BJ (cell line): Measurements from ENCODE around the gene RPL10. TPM values are rescaled to one million over a fixed set of nuclear protein-coding genes. Genes with fewer than 3 reads are reported as not detected.

ENCODE experiments used
- CTCF ChIA-PET: fragments of 350-600 bp; formaldehyde crosslinking; extraction: SDS; loops from one replicate; lab custom pipeline; 2021; ENCODE audit warnings: antibody characterized with exemption, inconsistent platforms; lab: Yijun Ruan, JAX
- POLR2A ChIA-PET: fragments of 300-600 bp; sonication (Branson Sonifier 250); formaldehyde crosslinking; extraction: SDS; loops from one replicate; lab custom pipeline; 2021; ENCODE audit warnings: antibody characterized with exemption; lab: Charles Lee
- DNase-seq: peaks from one replicate; pipeline ENCODE4 v3.0.0-alpha.2; 2011; ENCODE audit warnings: low read depth
- H3K27me3 ChIP-seq: 2 replicates; pipeline ENCODE4 v1.6.0; 2011; ENCODE audit warnings: low read length; ENCODE audit not compliant: control insufficient read depth, insufficient read depth
- H3K36me3 ChIP-seq: 2 replicates; pipeline ENCODE4 v1.5.1; 2011; ENCODE audit warnings: low read length; ENCODE audit not compliant: control insufficient read depth, insufficient read depth
- H3K4me3 ChIP-seq: 2 replicates; pipeline ENCODE4 v1.5.1; 2011; ENCODE audit warnings: low read depth, mild to moderate bottlenecking, control low read depth, low read length
- polyA plus RNA-seq: library from polyadenylated mRNA; depleted of rRNA; stranded (reverse); fragments of >200 nt; gene quantifications from 2 replicates; pipeline ENCODE4 v1.2.3, GENCODE V29; 2011; rRNA removed
- small RNA-seq: library from RNA; depleted of rRNA; stranded (forward); fragments of <200 nt; gene quantifications from one replicate; pipeline ENCODE3, GENCODE V24; 2012; ENCODE audit warnings: low replicate concordance, low read depth; ENCODE audit not compliant: insufficient read length
- TF ChIP-seq, protein P1 (sequence below): IDR thresholded peaks from 2 replicates; pipeline ENCODE4 v1.5.1; 2011; ENCODE audit warnings: low read depth, mild to moderate bottlenecking, control low read depth, inconsistent platforms, low read length, moderate library complexity; ENCODE audit not compliant: insufficient read depth

The RPL10 gene
- polyA plus RNA-seq, 1 experiment = 7,037 TPM

GRCh38 chrX:154449618-154450017 is 51.4 kb downstream of the RPL10 start:
- TF ChIP-seq, protein P1, sequence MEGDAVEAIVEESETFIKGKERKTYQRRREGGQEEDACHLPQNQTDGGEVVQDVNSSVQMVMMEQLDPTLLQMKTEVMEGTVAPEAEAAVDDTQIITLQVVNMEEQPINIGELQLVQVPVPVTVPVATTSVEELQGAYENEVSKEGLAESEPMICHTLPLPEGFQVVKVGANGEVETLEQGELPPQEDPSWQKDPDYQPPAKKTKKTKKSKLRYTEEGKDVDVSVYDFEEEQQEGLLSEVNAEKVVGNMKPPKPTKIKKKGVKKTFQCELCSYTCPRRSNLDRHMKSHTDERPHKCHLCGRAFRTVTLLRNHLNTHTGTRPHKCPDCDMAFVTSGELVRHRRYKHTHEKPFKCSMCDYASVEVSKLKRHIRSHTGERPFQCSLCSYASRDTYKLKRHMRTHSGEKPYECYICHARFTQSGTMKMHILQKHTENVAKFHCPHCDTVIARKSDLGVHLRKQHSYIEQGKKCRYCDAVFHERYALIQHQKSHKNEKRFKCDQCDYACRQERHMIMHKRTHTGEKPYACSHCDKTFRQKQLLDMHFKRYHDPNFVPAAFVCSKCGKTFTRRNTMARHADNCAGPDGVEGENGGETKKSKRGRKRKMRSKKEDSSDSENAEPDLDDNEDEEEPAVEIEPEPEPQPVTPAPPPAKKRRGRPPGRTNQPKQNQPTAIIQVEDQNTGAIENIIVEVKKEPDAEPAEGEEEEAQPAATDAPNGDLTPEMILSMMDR = no peak
- Histone ChIP-seq H3K4me3 (no peak overlapping the region), H3K27me3 (no peaks in the 10 kb centered on the region), H3K36me3 (peaks cover 16% of the 10 kb centered on the region)
- CTCF ChIA-PET = no interaction called here
- POLR2A ChIA-PET = no interaction called here
- DNase-seq = no peak

DNA sequence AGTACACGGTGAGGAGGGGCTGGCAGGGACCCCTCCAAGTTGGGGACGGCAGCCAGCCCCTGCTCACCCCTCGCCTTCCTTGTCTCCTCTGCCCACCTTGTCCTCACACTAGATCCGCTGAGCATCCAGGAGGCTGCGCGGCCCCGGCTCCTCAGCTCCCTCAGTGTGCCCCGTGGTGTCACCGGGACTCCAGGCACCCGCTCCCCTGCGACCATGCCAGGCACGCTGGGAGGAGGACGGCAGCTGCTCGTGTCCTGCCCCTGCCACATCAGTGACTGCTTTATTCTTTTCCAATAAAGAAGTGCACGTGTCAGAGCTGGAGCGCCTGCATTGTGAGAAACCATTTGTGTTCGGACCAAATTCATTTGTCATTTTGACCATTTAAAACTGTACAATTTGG is 52.1 kb downstream of the RPL10 start:
- H3K4me3 ChIP-seq = no peak overlapping the region
- CTCF ChIA-PET = no interaction called here
- DNase-seq = no peak
- H3K36me3 ChIP-seq = peaks cover 16% of the 10 kb centered on the region
- POLR2A ChIA-PET = no interaction called here
- TF ChIP-seq, protein P1 = no peak
- H3K27me3 ChIP-seq = no peaks in the 10 kb centered on the region

Small RNA genes lying within 50 kb of the gene (small RNA-seq; reads per million reads assigned to genes)
- gene MIR6858 (not detected), gene SNORA70 (not detected)

Other genes with a start within 250 kb of the RPL10 start
- gene OPN1MW, start 215.8 kb upstream of the RPL10 start, polyA plus RNA-seq = not detected in 2 replicates
- gene OPN1MW2, start 178.6 kb upstream of the RPL10 start, polyA plus RNA-seq = not detected in 2 replicates
- gene OPN1MW3, start 140.8 kb upstream of the RPL10 start, polyA plus RNA-seq = not detected in 2 replicates
- gene TEX28, start 103.3 kb upstream of the RPL10 start, polyA plus RNA-seq = not detected in 2 replicates
- not detected in 2 replicates for gene TKTL1, start 102.6 kb upstream of the RPL10 start, polyA plus RNA-seq
- 855 and 1,740 TPM in 2 replicates for gene FLNA, start 23.7 kb upstream of the RPL10 start, polyA plus RNA-seq
- gene EMD, start 19.1 kb upstream of the RPL10 start, polyA plus RNA-seq = 32.6 and 71.0 TPM in 2 replicates
- gene DNASE1L1, start 10.9 kb downstream of the RPL10 start, polyA plus RNA-seq = 50.3 and 63.5 TPM in 2 replicates
- 13.1 and 24.8 TPM in 2 replicates for gene TAFAZZIN, start 13.2 kb downstream of the RPL10 start, polyA plus RNA-seq
- 82.8 and 143 TPM in 2 replicates for gene ATP6AP1, start 30.3 kb downstream of the RPL10 start, polyA plus RNA-seq
- gene GDI1, start 38.8 kb downstream of the RPL10 start, polyA plus RNA-seq = 149 and 216 TPM in 2 replicates
- 74.8 and 75.0 TPM in 2 replicates for gene FAM50A, start 45.8 kb downstream of the RPL10 start, polyA plus RNA-seq
- 16.8 and 36.0 TPM in 2 replicates for gene PLXNA3, start 59.9 kb downstream of the RPL10 start, polyA plus RNA-seq
- 14.4 and 17.8 TPM in 2 replicates for gene LAGE3, start 80.9 kb downstream of the RPL10 start, polyA plus RNA-seq
- 22.1 and 33.3 TPM in 2 replicates for gene UBL4A, start 88.2 kb downstream of the RPL10 start, polyA plus RNA-seq
- gene SLC10A3, start 92.3 kb downstream of the RPL10 start, polyA plus RNA-seq = 26.8 and 45.6 TPM in 2 replicates
- gene FAM3A, start 117.9 kb downstream of the RPL10 start, polyA plus RNA-seq = 17.3 and 34.8 TPM in 2 replicates
- gene G6PD, start 148.5 kb downstream of the RPL10 start, polyA plus RNA-seq = 57.7 and 157 TPM in 2 replicates
- gene IKBKG, start 149.2 kb downstream of the RPL10 start, polyA plus RNA-seq = 22.6 and 38.8 TPM in 2 replicates
- not detected in 2 replicates for gene CTAG1A, start 186.8 kb downstream of the RPL10 start, polyA plus RNA-seq
- gene CTAG1B, start 220.9 kb downstream of the RPL10 start, polyA plus RNA-seq = not detected in 2 replicates